ENCODE data around the gene CD2BP2.

Gene CD2BP2

GRCh38 chr16:30358990-30359870 lies 4.1 kb upstream of the CD2BP2 start:
- Histone ChIP-seq H4K20me1 (ENCODE audit: insufficient read depth, low read length) (peaks cover 9% of the 10 kb centered on the region; the same call in 1 of the 2 replicates), H3K4me2 (ENCODE audit: insufficient read depth, low read length) (no peak overlapping the region), H3K27ac (ENCODE audit: low read length) (no peak overlapping the region), H3K4me1 (ENCODE audit: insufficient read depth, low read length) (peaks cover 30% of the 10 kb centered on the region), H3K36me3 (ENCODE audit: insufficient read depth, low read length) (peaks cover 68% of the 10 kb centered on the region), H3K27me3 (ENCODE audit: insufficient read depth, low read length, poor library complexity) (no peaks in the 10 kb centered on the region), H3K9me3 (ENCODE audit: insufficient read depth, low read length, severe bottlenecking) (no peaks in the 10 kb centered on the region), H3K79me2 (ENCODE audit: insufficient read depth, low read length) (peaks cover 50% of the 10 kb centered on the region), H3K9ac (ENCODE audit: low read depth, low read length) (no peak overlapping the region), H3K4me3 (ENCODE audit: low read depth in 1 of 2, low read length in 2 of 2) (no peak overlapping the region), H2AFZ (ENCODE audit: low read depth, low read length) (no peak overlapping the region)
- DNase-seq (no peak), ATAC-seq (ENCODE audit: insufficient read depth, low read depth) (no peak)
- no peak for TF ChIP-seq EZH2 (IDR thresholded peaks at IDR 0.05; ENCODE audit: borderline replicate concordance, low read depth, low read length, severe bottlenecking)

- peaks cover 70% of the 10 kb centered on the region for H3K36me3 ChIP-seq (ENCODE audit: insufficient read depth, low read length)
- peaks cover 36% of the 10 kb centered on the region for H3K4me1 ChIP-seq (ENCODE audit: insufficient read depth, low read length)
- H3K27me3 ChIP-seq (ENCODE audit: insufficient read depth, low read length, poor library complexity) = no peaks in the 10 kb centered on the region
- no peak for ATAC-seq (ENCODE audit: insufficient read depth, low read depth)
- no peak overlapping the region for H3K4me3 ChIP-seq (ENCODE audit: low read depth in 1 of 2, low read length in 2 of 2)
- no peaks in the 10 kb centered on the region for H3K9me3 ChIP-seq (ENCODE audit: insufficient read depth, low read length, severe bottlenecking)
- DNase-seq = no peak
- peaks cover 12% of the 10 kb centered on the region; the same call in 1 of the 2 replicates for H4K20me1 ChIP-seq (ENCODE audit: insufficient read depth, low read length)
- H3K79me2 ChIP-seq (ENCODE audit: insufficient read depth, low read length) = peaks cover 50% of the 10 kb centered on the region
- no peak for TF ChIP-seq EZH2 (IDR thresholded peaks at IDR 0.05; ENCODE audit: borderline replicate concordance, low read depth, low read length, severe bottlenecking)
- peak; percentile 18 for TF ChIP-seq CTCF (IDR thresholded peaks at IDR 0.05; ENCODE audit: borderline replicate concordance, extremely low read depth, low read length, poor library complexity, severe bottlenecking)
- no peak overlapping the region for H2AFZ ChIP-seq (ENCODE audit: low read depth, low read length)
- no peak overlapping the region for H3K27ac ChIP-seq (ENCODE audit: low read length)
- H3K9ac ChIP-seq (ENCODE audit: low read depth, low read length) = no peak overlapping the region
- H3K4me2 ChIP-seq (ENCODE audit: insufficient read depth, low read length) = no peak overlapping the region
Measured at GRCh38 chr16:30358577-30358936, 3.4 kb upstream of the CD2BP2 start.

- H3K9me3 ChIP-seq (ENCODE audit: insufficient read depth, low read length, severe bottlenecking) = no peaks in the 10 kb centered on the region
- ATAC-seq (ENCODE audit: insufficient read depth, low read depth) = no peak
- H3K9ac ChIP-seq (ENCODE audit: low read depth, low read length) = no peak overlapping the region
- H3K4me3 ChIP-seq (ENCODE audit: low read depth in 1 of 2, low read length in 2 of 2) = no peak overlapping the region
- H3K4me1 ChIP-seq (ENCODE audit: insufficient read depth, low read length) = peaks cover 43% of the 10 kb centered on the region
- no peak overlapping the region for H2AFZ ChIP-seq (ENCODE audit: low read depth, low read length)
- H3K27ac ChIP-seq (ENCODE audit: low read length) = no peak overlapping the region; the same call in 1 of the 2 replicates
- H3K36me3 ChIP-seq (ENCODE audit: insufficient read depth, low read length) = peaks cover 70% of the 10 kb centered on the region
- no peaks in the 10 kb centered on the region for H3K27me3 ChIP-seq (ENCODE audit: insufficient read depth, low read length, poor library complexity)
- peaks cover 17% of the 10 kb centered on the region for H4K20me1 ChIP-seq (ENCODE audit: insufficient read depth, low read length)
- DNase-seq = no peak
- peaks cover 50% of the 10 kb centered on the region for H3K79me2 ChIP-seq (ENCODE audit: insufficient read depth, low read length)
- no peak overlapping the region for H3K4me2 ChIP-seq (ENCODE audit: insufficient read depth, low read length)
- TF ChIP-seq EZH2 (IDR thresholded peaks at IDR 0.05; ENCODE audit: borderline replicate concordance, low read depth, low read length, severe bottlenecking) (no peak), CTCF (IDR thresholded peaks at IDR 0.05; ENCODE audit: borderline replicate concordance, extremely low read depth, low read length, poor library complexity, severe bottlenecking) (no peak)
Measured at GRCh38 chr16:30357715-30358576, 2.8 kb upstream of the CD2BP2 start.

Data from DND-41 (cell line).